Hepatocyte (in vitro differentiated cells): ENCODE data around the gene CHD5. TPM values are rescaled to one million over a fixed set of nuclear protein-coding genes. Genes with fewer than 3 reads are reported as not detected.

Experiments
- DNase-seq: peaks from one replicate; pipeline ENCODE4 v3.0.0-alpha.2; 2016; ENCODE audit warnings: low spot score
- H2AFZ ChIP-seq: fragments of 200-600 bp; sonication (generic); 2 replicates; pipeline ENCODE4 v1.6.0; 2016; ENCODE audit warnings: antibody characterized with exemption, mild to moderate bottlenecking
- H3K27ac ChIP-seq: fragments of 200-600 bp; sonication (generic); 2 replicates; pipeline ENCODE4 v1.5.1; 2016; ENCODE audit warnings: mild to moderate bottlenecking
- H3K27me3 ChIP-seq: fragments of 200-600 bp; sonication (generic); 2 replicates; pipeline ENCODE4 v1.6.1; 2016
- H3K36me3 ChIP-seq: fragments of 200-600 bp; sonication (generic); replicated peaks from 2 replicates; pipeline ENCODE4 v1.5.1; 2016; ENCODE audit warnings: low read depth; ENCODE audit not compliant: insufficient read depth
- H3K4me1 ChIP-seq: fragments of 200-600 bp; sonication (generic); 2 replicates; pipeline ENCODE4 v1.5.1; 2016; ENCODE audit warnings: mild to moderate bottlenecking, moderate library complexity; ENCODE audit not compliant: insufficient read depth
- H3K4me2 ChIP-seq: fragments of 200-600 bp; sonication (generic); 2 replicates; pipeline ENCODE4 v1.6.0; 2016
- H3K4me3 ChIP-seq: fragments of 200-600 bp; sonication (generic); 2 replicates; pipeline ENCODE4 v1.5.1; 2016; ENCODE audit warnings: mild to moderate bottlenecking
- H3K79me2 ChIP-seq: fragments of 200-600 bp; sonication (generic); 2 replicates; pipeline ENCODE4 v1.6.0; 2017; ENCODE audit warnings: mild to moderate bottlenecking
- H3K9me2 ChIP-seq: fragments of 200-600 bp; sonication (generic); replicated peaks from 2 replicates; pipeline ENCODE4 v1.6.0; 2017; ENCODE audit warnings: mild to moderate bottlenecking; ENCODE audit not compliant: insufficient read depth
- H3K9me3 ChIP-seq: fragments of 200-600 bp; sonication (generic); 2 replicates; pipeline ENCODE4 v1.5.1; 2016; ENCODE audit warnings: low read depth, mild to moderate bottlenecking
- H4K20me1 ChIP-seq: fragments of 200-600 bp; sonication (generic); 2 replicates; pipeline ENCODE4 v1.6.0; 2016; ENCODE audit warnings: mild to moderate bottlenecking; ENCODE audit not compliant: insufficient read depth, poor library complexity, severe bottlenecking
- EZH2 ChIP-seq: fragments of 200-600 bp; sonication (generic); IDR thresholded peaks from 2 replicates; pipeline ENCODE4 v1.6.1; 2016; ENCODE audit warnings: antibody characterized with exemption, mild to moderate bottlenecking, borderline replicate concordance
- EZH2phosphoT487 ChIP-seq: fragments of 200-600 bp; sonication (generic); IDR thresholded peaks from one replicate; pipeline ENCODE4 v1.6.1; 2018; ENCODE audit warnings: antibody characterized with exemption, mild to moderate bottlenecking, low read depth, moderate library complexity; ENCODE audit not compliant: unreplicated experiment, severe bottlenecking
- WGBS: methylation state at CpG from one replicate; pipeline ENCODE4 v1.1.6; 2016; ENCODE audit warnings: low lambda C conversion rate; ENCODE audit errors: missing lambda C conversion rate; 5-methylcytosine and 5-hydroxymethylcytosine counted together
- polyA plus RNA-seq: library from polyadenylated mRNA; unstranded; fragments of >200 nt; fragmentation: Nextera tagmentation; extraction: Ambion mirVana; gene quantifications from 2 replicates; pipeline ENCODE4 v1.2.1, GENCODE V29; 2016
- total RNA-seq: library from RNA; depleted of rRNA; stranded (reverse); fragments of >200 nt; gene quantifications from 2 replicates; pipeline ENCODE4 v1.2.3, GENCODE V29; 2014
- TF ChIP-seq, protein P1 (sequence below): fragments of 200-600 bp; sonication (generic); IDR thresholded peaks from 2 replicates; pipeline ENCODE4 v1.5.1; 2016; ENCODE audit warnings: antibody characterized with exemption, mild to moderate bottlenecking; ENCODE audit not compliant: poor library complexity

CHD5 gene
- total and polyA plus RNA-seq, 2 experiments from 2014 or later = 0.13 TPM; not detected in 1

DNA sequence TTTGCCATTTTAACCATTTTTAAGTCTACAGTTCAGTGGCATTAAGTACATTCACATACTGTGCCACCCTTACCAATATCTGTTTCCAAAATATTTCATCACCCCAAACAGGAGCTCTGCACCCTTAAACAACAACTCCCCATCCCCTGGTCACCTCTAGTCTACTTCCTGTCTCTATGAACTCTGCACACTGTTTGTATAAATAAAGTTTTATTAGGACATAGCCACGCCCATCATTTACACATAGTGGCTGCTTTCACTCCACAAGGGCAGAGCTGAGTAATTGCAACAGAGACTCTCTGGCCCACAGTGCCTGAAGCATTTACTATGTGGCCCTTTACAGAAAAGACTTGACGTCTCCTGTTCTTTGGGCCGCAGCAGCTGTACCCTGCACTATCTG lies 104.4 kb downstream of the CHD5 start:
- Histone ChIP-seq H3K4me3 (no peak overlapping the region), H3K4me1 (no peaks in the 10 kb centered on the region), H3K36me3 (no peaks in the 10 kb centered on the region), H3K27me3 (no peaks in the 10 kb centered on the region), H3K27ac (no peak overlapping the region), H3K4me2 (no peak overlapping the region), H3K9me3 (no peaks in the 10 kb centered on the region), H4K20me1 (no peaks in the 10 kb centered on the region), H2AFZ (no peak overlapping the region), H3K9me2 (no peaks in the 10 kb centered on the region), H3K79me2 (no peaks in the 10 kb centered on the region)
- no peak for DNase-seq
- no peak for TF ChIP-seq EZH2
- TF ChIP-seq EZH2phosphoT487 = no peak
- TF ChIP-seq, protein P1, sequence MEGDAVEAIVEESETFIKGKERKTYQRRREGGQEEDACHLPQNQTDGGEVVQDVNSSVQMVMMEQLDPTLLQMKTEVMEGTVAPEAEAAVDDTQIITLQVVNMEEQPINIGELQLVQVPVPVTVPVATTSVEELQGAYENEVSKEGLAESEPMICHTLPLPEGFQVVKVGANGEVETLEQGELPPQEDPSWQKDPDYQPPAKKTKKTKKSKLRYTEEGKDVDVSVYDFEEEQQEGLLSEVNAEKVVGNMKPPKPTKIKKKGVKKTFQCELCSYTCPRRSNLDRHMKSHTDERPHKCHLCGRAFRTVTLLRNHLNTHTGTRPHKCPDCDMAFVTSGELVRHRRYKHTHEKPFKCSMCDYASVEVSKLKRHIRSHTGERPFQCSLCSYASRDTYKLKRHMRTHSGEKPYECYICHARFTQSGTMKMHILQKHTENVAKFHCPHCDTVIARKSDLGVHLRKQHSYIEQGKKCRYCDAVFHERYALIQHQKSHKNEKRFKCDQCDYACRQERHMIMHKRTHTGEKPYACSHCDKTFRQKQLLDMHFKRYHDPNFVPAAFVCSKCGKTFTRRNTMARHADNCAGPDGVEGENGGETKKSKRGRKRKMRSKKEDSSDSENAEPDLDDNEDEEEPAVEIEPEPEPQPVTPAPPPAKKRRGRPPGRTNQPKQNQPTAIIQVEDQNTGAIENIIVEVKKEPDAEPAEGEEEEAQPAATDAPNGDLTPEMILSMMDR = no peak
- 88% methylated on average over 3 of the region's 3 CpGs for WGBS

DNA sequence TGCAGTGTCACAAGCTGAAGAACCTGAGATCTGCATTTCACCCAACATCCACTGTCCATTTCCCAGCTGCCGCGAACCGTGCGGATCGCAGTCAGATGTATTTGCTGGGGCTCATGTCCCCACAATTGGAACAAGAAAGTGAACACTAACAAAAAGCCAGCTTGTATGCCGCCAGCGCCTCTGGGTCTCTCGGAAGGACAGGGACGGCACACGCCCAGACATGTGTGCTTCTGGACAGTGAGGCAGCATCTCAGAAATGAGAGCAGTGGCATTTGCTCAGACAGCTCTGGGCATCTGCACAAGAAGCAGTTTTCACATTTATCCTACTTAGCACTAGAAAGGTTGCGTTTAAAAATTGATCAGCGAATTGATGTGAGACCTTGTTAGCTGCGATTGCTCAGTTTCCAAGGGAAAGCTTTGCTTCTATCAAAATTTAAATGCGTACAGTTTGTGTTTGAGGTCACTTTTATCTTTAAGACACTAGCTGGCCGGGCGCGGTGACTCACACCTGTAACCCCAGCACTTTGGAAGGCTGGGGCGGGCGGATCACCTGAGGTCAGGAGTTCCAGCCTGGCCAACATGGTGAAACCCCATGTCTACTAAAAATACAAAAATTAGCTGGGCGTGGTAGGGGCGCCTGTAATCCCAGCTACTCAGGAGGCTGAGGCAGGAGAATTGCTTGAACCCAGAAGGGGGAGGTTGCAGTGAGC lies 105.8 kb downstream of the CHD5 start:
- H3K4me2 ChIP-seq = no peak overlapping the region
- no peak for DNase-seq
- H3K27me3 ChIP-seq = no peaks in the 10 kb centered on the region
- no peaks in the 10 kb centered on the region for H4K20me1 ChIP-seq
- H3K27ac ChIP-seq = no peak overlapping the region
- no peaks in the 10 kb centered on the region for H3K4me1 ChIP-seq
- no peaks in the 10 kb centered on the region for H3K36me3 ChIP-seq
- H3K9me2 ChIP-seq = no peaks in the 10 kb centered on the region
- 86% methylated on average over 21 of the region's 21 CpGs for WGBS
- no peak for TF ChIP-seq EZH2
- no peaks in the 10 kb centered on the region for H3K79me2 ChIP-seq
- no peak overlapping the region for H2AFZ ChIP-seq
- H3K4me3 ChIP-seq = no peak overlapping the region
- H3K9me3 ChIP-seq = no peaks in the 10 kb centered on the region

DNA sequence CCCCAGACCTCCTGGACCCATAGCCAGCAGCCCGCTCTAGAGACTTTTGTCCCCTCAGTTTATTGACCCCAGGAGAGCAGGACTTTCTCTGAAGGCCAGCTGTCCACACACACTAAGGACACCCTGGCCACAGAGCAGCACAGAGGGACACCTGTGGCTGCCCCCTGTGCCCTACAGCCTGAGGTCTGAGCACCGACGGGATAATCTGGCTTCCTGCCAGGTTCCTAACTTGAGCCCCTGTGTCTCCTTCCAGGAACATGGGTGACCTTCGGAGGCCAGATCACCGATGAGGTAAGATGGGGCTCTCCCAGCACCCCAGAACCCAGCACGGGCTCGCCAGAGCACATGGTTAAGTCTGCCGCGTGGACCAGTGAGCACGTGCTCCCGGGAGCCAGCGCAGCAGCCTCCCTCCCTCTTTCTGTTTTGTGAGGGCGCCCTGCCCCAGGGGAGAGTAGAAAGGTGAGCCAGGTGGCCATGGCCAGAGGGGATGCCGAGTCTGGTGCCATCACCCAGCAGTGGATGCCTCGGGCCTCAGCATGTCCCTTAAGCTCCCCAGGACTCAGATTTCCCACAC lies 106.6 kb downstream of the CHD5 start:
- no peaks in the 10 kb centered on the region for H3K9me2 ChIP-seq
- no peaks in the 10 kb centered on the region for H3K9me3 ChIP-seq
- H3K36me3 ChIP-seq = no peaks in the 10 kb centered on the region
- no peak overlapping the region for H3K27ac ChIP-seq
- H3K4me2 ChIP-seq = no peak overlapping the region
- H2AFZ ChIP-seq = no peak overlapping the region
- no peaks in the 10 kb centered on the region for H3K4me1 ChIP-seq
- H3K27me3 ChIP-seq = no peaks in the 10 kb centered on the region
- no peak overlapping the region for H3K4me3 ChIP-seq
- H4K20me1 ChIP-seq = no peaks in the 10 kb centered on the region
- no peak for DNase-seq
- TF ChIP-seq, protein P1 = no peak
- TF ChIP-seq EZH2phosphoT487 = no peak
- no peak for TF ChIP-seq EZH2
- no peaks in the 10 kb centered on the region for H3K79me2 ChIP-seq
- WGBS = 95% methylated on average over 15 of the region's 15 CpGs

DNA sequence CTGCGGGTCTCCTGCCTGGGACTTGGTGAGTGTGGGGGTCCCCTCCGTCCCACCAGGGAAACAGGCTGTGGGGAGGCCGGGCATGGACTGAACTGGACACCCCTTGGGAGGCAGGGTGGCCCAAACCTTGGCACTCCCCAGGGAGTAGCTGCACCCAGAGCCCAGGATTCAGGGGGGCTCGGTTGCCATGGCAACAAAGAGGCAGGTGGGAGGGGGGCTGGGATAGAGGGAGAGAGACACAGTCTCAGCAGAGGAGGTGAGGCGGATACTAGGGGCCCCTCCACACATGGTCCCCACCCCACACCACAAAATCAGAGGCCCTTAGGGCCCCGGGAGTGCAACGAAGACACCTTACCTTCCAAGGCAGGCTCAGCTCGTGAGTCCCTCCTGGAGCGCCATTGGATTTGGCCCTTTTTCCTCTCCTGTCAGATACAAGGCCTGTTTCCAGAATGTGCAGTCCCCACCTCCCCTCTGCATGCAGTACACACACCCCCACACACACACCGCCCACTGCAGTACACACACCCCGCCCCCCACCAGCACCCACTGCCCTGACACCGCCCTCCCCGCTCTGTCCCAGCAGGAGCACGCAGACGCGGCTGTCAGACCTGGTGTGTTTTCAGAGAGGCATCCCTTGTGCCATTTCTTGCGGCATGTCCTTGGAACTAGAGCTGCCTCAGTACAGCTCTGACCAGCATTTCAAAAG lies 107.2 kb downstream of the CHD5 start:
- Histone ChIP-seq H4K20me1 (no peaks in the 10 kb centered on the region), H3K9me2 (no peaks in the 10 kb centered on the region), H3K9me3 (no peaks in the 10 kb centered on the region), H3K4me3 (no peak overlapping the region), H3K36me3 (no peaks in the 10 kb centered on the region), H3K27ac (no peak overlapping the region), H3K27me3 (no peaks in the 10 kb centered on the region), H3K79me2 (no peaks in the 10 kb centered on the region), H3K4me2 (no peak overlapping the region), H2AFZ (no peak overlapping the region), H3K4me1 (no peaks in the 10 kb centered on the region)
- WGBS = 87% methylated on average over 15 of the region's 17 CpGs
- DNase-seq = no peak
- no peak for TF ChIP-seq EZH2
